GM19035 (cell line): ENCODE measurements around the gene CCDC38.
"Not testable (repeated sequence)": the region's sequence is repeated elsewhere in the genome, so short reads cannot be mapped to it uniquely, and the experiment has no call there.

Source experiments
- ATAC-seq: cut with Tn5 transposase; IDR thresholded peaks from one replicate; pipeline ENCODE4 v1.9.1; 2021; ENCODE audit not compliant: unreplicated experiment

The CCDC38 gene

GRCh38 chr12:95887311-95887710 lies 55.1 kb downstream of the CCDC38 start:
- ATAC-seq, result no peak

GRCh38 chr12:95884998-95885397 lies 57.4 kb downstream of the CCDC38 start:
- no peak for ATAC-seq

- no peak for ATAC-seq
Observed at GRCh38 chr12:95882873-95883272, 59.5 kb downstream of the CCDC38 start.

GRCh38 chr12:95882080-95882479 lies 60.3 kb downstream of the CCDC38 start:
- ATAC-seq, result no peak

GRCh38 chr12:95881331-95881955 lies 61.0 kb downstream of the CCDC38 start:
- no peak for ATAC-seq

- ATAC-seq, result no peak
Observed at GRCh38 chr12:95880895-95881294, 61.5 kb downstream of the CCDC38 start.

- no peak for ATAC-seq
Observed at GRCh38 chr12:95877622-95878021, 64.8 kb downstream of the CCDC38 start.

- ATAC-seq, result no peak
Observed at GRCh38 chr12:95874452-95874851, 68.0 kb downstream of the CCDC38 start.

- no peak for ATAC-seq
Observed at GRCh38 chr12:95870897-95871296, 71.5 kb downstream of the CCDC38 start.

GRCh38 chr12:95863337-95863736 lies 79.1 kb downstream of the CCDC38 start:
- no peak for ATAC-seq

GRCh38 chr12:95862038-95862437 lies 80.4 kb downstream of the CCDC38 start:
- ATAC-seq, result no peak

- ATAC-seq, result no peak
Observed at GRCh38 chr12:95859947-95860850, 82.2 kb downstream of the CCDC38 start.

- peak; percentile 21 for ATAC-seq
Observed at GRCh38 chr12:95859344-95859816, 83.0 kb downstream of the CCDC38 start.

GRCh38 chr12:95858451-95859343 lies 83.7 kb downstream of the CCDC38 start, which contains the start of gene SNRPF:
Gene SNRPF (plus strand): TSS chr12:95858952. CDS start chr12:95859074, 122 bp downstream.
- peak; percentile 99 for ATAC-seq

GRCh38 chr12:95857799-95858198 lies 84.6 kb downstream of the CCDC38 start:
- no peak for ATAC-seq

GRCh38 chr12:95857156-95857555 lies 85.3 kb downstream of the CCDC38 start:
- no peak for ATAC-seq

- ATAC-seq, result no peak
Observed at GRCh38 chr12:95852133-95852532, 90.3 kb downstream of the CCDC38 start.

- ATAC-seq, result no peak
Observed at GRCh38 chr12:95851606-95852005, 90.8 kb downstream of the CCDC38 start.

GRCh38 chr12:95848575-95849388 lies 93.6 kb downstream of the CCDC38 start:
- ATAC-seq, result no peak

- ATAC-seq, result not testable (repeated sequence)
Observed at GRCh38 chr12:95842426-95842825, 100.0 kb downstream of the CCDC38 start.
